Activated CD4-positive, alpha-beta T cell treated with anti-CD3 and anti-CD28 coated beads, Interleukin-2, amount 50 U/mL, for 4 hours (primary cell): ENCODE results near the gene ACTN4.

Experiments
- DNase-seq, 2 experiments: peaks; one replicate each; pipeline ENCODE4 v3.0.0-alpha.2; 2020

ACTN4 gene

GRCh38 chr19:38638461-38638860, 9.0 kb upstream of the ACTN4 start:
- DNase-seq, result no peak

- no peak for DNase-seq
These were observed 7.8 kb upstream of the ACTN4 start for GRCh38 chr19:38639679-38640078.

DNA sequence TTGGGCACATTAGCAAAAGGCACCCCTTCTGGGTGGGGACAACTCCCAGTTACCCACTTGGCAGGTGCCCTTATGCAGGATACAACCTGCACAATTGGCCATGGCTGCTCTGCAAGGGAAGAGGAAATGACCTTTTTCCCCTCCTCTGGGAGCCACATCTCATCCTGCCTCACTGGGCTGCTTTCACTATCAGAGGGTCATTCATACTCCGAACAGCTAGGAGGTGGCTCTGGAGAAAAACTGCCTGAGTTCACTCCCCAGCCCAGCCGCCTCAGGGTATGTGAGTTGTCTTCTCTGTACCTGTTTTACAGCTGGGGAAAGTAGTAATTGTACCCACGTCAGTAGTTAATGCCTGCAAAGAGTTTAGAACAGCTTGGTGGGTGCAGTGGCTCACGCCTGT, 7.1 kb upstream of the ACTN4 start:
- no peak for DNase-seq

GRCh38 chr19:38642176-38642575, 5.3 kb upstream of the ACTN4 start:
- DNase-seq, result no peak

DNA sequence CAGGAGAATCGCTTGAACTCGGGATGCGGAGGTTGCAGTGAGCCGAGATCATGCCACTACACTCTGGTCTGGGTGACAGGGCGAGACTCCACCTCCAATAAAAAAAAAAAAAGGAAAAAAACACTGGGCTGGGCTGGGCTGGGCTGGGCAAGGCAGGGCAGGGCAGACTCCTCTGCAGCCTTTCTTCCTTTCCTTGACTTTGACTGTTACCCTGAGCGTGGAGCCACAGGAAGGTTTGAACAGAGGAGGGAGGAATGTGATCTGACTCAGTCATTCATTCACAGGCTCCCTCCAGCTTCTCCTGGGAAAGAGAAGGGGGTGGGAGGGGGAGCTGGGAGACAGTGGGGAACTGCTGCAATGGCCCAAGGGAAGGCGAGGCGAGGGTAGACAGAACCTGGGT, 2.7 kb upstream of the ACTN4 start:
- DNase-seq, result no peak

DNA sequence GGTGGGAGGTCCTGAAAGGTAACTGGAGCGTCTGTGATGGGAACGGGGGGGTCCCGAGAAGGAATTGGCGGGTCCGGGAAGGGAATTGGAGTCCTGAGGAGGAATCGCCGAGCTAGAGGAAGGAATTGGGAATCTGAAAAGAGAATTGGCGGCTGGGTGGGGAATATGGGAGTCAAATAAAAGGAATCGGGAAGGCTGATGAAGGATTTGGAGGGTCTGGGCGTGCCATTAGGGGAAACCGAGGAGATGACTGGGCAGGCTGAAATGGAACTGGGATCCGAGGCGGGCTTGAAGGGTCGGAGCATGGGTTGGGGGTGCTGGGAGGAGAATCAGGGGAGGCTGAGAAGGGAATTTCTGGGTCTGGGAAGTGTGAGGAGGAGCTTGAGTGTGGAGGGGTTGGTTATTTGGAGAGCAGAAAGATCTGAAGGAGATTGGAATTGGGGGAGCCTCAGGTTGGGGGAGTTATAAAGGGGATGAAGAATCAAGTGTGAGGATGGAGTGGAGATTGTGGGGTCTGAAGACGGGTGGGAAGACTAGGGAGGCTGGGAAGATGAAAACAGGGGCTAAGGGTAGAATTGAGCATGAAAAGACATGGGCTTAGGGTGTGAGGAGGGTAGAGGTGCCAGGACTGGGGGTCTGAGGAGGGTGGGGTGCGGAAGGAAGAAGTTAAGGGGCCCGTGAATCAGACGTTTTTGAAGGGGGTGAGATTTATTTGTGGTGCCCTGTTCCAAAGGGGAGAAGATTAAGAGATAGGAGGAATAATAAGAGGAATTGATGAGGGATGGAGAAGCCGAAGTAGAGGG, 718 bp downstream of the ACTN4 start:
- DNase-seq, result no peak

- no peak for DNase-seq
These were observed 1.4 kb downstream of the ACTN4 start for GRCh38 chr19:38648769-38649304.

DNA sequence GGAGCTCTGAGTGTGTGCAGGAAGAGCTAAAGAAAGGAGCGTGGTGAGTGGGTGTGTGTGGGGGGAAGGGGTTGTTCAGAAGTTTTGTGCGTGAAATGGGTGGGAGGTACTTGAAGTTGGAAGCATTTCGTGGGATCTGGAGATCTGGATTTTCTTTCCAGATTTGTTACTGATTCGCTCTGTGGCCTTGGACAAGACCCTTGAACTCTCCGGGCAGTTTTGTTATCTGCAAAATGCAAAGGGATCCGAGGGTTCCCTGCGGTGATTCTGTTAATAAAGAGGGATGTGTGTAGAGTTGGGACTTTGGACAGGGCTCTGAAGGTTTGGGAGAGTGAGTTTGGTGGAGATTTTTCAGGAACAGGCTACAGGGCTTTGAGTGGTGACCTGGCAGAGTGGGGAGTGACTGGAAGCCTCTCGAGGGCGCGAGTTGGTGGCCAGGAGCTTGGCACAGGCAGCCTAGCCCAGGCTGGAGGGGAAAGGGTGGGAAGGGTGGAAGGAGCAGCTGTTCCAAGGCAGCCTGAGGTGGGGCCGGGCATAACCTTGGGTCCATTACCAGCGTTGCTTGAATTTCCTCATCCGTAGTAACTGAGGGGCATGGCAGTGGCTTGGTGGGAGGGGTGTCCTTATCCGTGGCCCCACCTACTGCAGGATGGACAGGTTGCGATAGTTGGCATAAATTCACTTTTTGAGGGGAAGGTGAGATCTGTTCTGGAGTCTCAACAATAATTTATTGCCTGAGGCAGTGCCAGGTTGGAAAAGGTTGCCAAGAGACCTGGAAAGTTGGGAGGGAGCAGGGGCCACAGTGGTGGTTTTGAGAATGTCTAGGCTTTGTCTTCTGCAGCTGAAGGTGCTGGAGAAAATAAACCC, 2.1 kb downstream of the ACTN4 start:
- no peak for DNase-seq

DNA sequence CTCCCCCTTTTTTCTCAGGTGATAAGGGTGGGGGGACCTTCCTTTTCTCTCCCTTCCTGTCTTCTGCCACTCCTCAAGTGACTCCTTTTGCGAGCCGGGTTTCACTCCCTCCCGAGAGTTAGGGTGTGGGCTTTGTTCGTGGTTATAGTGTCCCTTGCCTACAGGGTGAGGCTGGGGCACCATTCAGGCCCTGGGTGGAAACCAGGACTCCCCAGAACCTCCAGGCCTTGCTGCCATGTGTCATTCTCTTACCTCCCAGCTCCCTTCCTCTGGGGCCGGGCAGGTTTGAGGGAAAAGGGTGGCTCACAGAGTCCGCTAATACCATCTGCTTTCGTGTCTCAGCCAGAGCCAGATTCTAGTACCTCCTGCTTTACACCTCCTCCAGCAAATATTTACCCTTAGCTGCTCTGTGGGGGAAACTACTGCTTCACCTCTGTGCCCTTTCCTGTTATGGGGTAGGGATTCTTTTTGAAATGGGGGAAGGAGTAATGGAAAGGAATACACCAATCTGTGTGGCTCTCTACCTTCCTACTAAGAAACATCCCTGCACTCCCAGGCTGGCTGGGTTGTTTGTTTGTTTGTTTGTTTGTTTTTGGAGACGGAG, 2.8 kb downstream of the ACTN4 start:
- DNase-seq, result no peak

DNA sequence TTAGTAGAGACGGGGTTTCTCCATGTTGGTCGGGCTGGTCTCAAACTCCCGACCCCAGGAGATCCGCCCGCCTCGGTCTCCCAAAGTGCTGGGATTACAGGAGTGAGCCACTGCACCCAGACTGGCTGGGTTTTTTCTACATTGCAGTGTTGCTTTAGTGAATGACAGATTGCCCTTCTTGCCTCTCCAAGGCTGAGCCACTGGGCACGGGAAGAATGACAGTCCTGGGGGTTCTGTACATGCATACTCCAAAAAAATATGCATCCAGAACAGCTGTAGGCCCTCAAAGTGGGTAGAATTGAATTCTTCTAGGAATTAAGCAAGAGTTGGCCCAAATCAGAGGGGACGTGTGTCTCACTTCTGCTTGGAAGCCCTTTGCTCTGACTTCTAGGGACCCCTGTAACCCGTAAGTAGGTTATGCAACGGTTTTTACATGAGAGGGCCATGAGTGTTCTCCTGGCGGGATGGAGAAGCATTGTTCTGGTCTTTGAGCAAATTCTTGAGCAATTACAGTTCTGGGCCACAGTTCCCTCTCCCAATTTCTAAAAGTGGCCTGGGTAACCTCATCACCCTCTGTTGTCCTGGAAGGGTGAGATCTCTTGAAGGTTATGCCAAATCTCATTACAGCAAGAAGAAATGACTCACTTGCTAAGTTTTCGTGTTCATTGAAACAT, 3.6 kb downstream of the ACTN4 start:
- no peak for DNase-seq

GRCh38 chr19:38653028-38653571, 5.7 kb downstream of the ACTN4 start:
- DNase-seq, result no peak

- DNase-seq, result no peak
These were observed 7.2 kb downstream of the ACTN4 start for GRCh38 chr19:38654628-38655055.

DNA sequence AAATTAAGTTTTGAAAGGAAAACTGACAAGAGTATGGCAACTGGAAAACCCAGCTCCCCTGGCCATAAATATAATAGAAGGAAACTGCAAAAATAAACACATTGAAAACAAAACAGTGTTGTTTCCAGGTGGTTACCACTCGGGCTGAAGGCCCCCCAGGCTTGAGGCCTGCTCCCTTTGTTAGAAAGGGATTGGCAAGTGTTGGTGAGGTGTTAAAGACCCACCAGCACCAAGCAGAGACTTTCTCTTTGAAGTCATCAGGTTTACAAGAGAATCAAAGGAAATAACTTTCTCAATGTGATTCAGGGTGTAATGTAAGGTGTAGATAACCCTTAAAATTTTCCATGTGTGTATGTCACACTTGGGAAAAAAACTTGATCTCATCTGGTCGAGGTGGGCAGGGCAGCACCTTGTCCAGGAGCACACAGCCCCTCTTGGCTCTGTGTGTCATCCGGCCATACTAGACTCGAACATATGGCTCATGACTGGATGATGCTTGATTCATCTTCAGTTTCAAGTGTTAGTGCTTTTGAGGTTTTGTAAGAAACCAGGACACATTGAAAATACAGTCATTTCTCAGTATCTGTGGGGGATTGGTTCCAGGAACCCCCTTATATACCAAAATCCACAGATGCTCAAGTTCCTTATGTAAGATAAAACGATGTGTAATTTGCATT, 7.8 kb downstream of the ACTN4 start:
- DNase-seq, result no peak

DNA sequence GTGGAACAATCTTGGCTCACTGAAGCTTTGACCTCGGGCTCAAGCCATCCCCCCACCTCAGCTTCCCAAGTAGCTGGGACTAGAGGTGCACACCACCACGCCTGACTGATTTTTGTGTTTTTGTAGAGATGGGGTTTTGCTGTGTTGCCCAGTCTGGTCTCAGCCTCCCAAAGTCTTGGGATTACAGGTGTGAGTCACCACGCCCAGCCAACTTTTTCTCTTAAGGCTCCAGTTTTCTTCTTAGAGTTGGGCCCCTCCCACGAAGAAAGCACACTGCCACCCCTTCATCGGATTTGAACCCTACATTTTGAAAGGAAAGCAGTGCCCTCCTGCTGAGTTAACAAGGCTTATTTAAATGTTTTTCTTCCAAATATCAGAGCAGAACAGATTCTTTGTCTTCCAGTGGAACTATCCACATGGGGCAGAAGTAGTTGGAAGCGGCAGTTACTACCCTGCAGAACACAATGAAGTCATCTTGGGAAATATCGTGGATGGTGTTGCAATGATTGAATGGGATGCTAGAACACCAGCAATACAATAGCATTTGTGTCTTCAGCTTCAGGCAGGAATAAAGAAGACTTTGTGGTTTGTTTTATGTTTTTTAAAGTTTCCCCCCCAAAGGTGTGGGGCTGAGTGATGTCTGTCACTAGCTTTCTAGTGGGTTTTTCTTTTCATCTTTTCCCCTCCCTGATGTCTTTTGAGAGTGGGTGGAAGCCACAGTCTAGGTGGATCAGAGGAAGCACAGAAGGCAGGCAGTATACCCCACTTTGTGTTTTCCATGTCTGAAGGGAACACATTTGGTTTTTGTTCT, 8.9 kb downstream of the ACTN4 start:
- peak in 1 of 2 experiments; percentile 27 for DNase-seq

DNA sequence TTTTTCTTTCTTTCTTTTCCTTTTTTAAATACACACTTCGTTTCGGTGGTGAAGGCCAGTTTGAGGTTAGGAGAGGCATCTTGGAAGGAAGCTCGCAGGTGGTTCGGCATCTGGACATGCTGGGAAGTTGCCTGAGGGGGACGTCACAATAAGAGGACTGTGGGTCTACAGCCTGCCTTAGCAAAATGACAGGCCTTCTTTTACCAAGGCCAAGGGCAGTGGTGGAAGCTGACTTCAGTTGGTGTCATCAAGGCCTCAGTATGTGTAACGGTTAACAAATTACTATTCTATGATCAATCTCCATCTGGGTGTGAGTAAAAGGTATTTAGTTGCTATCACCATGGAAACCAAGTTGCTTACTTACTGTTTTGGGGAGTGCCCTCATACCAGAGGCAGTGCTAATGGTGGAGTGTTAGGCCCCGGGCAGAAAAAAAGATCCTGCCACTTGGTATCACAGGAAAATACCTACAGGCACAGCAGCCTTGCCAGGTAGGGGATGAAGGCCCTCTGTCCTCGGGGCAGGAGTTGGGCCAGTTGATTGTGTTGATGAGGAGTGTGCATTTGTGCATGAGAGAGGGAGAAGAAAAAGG, 10.3 kb downstream of the ACTN4 start:
- no peak for DNase-seq

GRCh38 chr19:38658462-38659306, 11.2 kb downstream of the ACTN4 start:
- no peak for DNase-seq

- no peak for DNase-seq
These were observed 13.3 kb downstream of the ACTN4 start for GRCh38 chr19:38660724-38661123.

- DNase-seq, result no peak
These were observed 13.7 kb downstream of the ACTN4 start for GRCh38 chr19:38661136-38661535.

- no peak for DNase-seq
These were observed 14.5 kb downstream of the ACTN4 start for GRCh38 chr19:38661996-38662395.
